Body of pancreas (tissue), 4 donors: Measurements from ENCODE around the gene BCAS2. TPM values are rescaled to one million over a fixed set of nuclear protein-coding genes. Genes with fewer than 3 reads are reported as not detected.

Source experiments
- ATAC-seq: fragments of 150-250 bp; one replicate; pipeline ENCODE4 v1.9.1; 2016
- DNase-seq, 4 donors: peaks; one replicate each; pipeline ENCODE4 v3.0.0-alpha.2; 2019
- H3K27ac ChIP-seq, 4 donors: fragments of 200-600 bp; sonication (generic); 1 replicate in 3 of 4; 2 replicates in 1 of 4; pipeline versions ENCODE4 v1.5.1 to v1.6.1; 2016 to 2019; ENCODE audit warnings: mild to moderate bottlenecking in 1 of 4, mixed read lengths in 1 of 4, moderate library complexity in 1 of 4
- H3K27me3 ChIP-seq, 2 donors: fragments of 200-600 bp; sonication (generic); one replicate each; pipeline ENCODE4 v1.6.0; 2016; ENCODE audit warnings: mild to moderate bottlenecking in 1 of 2
- H3K36me3 ChIP-seq, 2 donors: fragments of 200-600 bp; sonication (generic); replicated peaks in 1 of 2; 2 replicates each; pipeline ENCODE4 v1.5.1; 2016; ENCODE audit warnings: low read depth in 2 of 2; ENCODE audit not compliant: insufficient read depth in 1 of 2
- H3K4me1 ChIP-seq: fragments of 200-600 bp; sonication (generic); one replicate; pipeline ENCODE4 v1.6.0; 2016
- H3K4me3 ChIP-seq, 2 donors: fragments of 200-600 bp; sonication (generic); 1 replicate in 1 of 2; 2 replicates in 1 of 2; pipeline ENCODE4 v1.5.1; 2016 to 2019
- H3K9me3 ChIP-seq, 3 donors: fragments of 200-600 bp; sonication (generic); 1 replicate in 2 of 3; 2 replicates in 1 of 3; pipeline ENCODE4 v1.5.1; 2016
- CTCF ChIP-seq, 7 experiments: fragments of 450-650 bp in 4 of 7; fragments of 200-600 bp in 3 of 7; sonication (generic) in 3 of 7; IDR thresholded peaks; one replicate each; pipeline ENCODE4 v1.5.1; 2016 to 2019; ENCODE audit warnings: antibody characterized with exemption in 7 of 7
- POLR2A ChIP-seq, 3 donors: fragments of 450-650 bp; IDR thresholded peaks; one replicate each; pipeline ENCODE4 v1.6.1; 2016; ENCODE audit warnings: antibody characterized with exemption in 3 of 3, mild to moderate bottlenecking in 2 of 3
- WGBS, 2 donors: methylation state at CpG; one replicate each; pipeline ENCODE4 v1.1.5; 2017; 5-methylcytosine and 5-hydroxymethylcytosine counted together
- intact Hi-C: fragments of 100-400 bp; cut with DNase I; formaldehyde crosslinking; loops from one replicate; pipeline ENCODE4 v1.15.1; 2023
- total RNA-seq, 2 donors: library from RNA; depleted of rRNA; stranded (reverse); fragments of >200 nt; gene quantifications; one replicate each; pipeline ENCODE4 v1.1.0, GENCODE V29; 2016

Gene BCAS2
- total RNA-seq, 2 donors from 2014 or later, result 15.3 to 20.8 TPM

- Histone ChIP-seq H3K27ac (no peak overlapping the region), H3K4me3 (no peak overlapping the region), H3K9me3 (no peaks in the 10 kb centered on the region), H3K4me1 (no peaks in the 10 kb centered on the region), H3K27me3 (no peaks in the 10 kb centered on the region), H3K36me3 (no peaks in the 10 kb centered on the region)
- intact Hi-C loops, result no loop called here
- ATAC-seq (no peak), DNase-seq (no peak)
- TF ChIP-seq CTCF (IDR thresholded peaks at IDR 0.05) (no peak), POLR2A (IDR thresholded peaks at IDR 0.05) (no peak)
- 91 to 100% methylated on average over 1 of the region's 1 CpG for WGBS, 2 donors
Observed at GRCh38 chr1:114597949-114598348, 16.5 kb upstream of the BCAS2 start.

- TF ChIP-seq POLR2A (IDR thresholded peaks at IDR 0.05), result no peak
- TF ChIP-seq CTCF (IDR thresholded peaks at IDR 0.05), result no peak
- intact Hi-C loops, result no loop called here
- Histone ChIP-seq H3K4me3 (no peak overlapping the region), H3K4me1 (no peaks in the 10 kb centered on the region), H3K27me3 (no peaks in the 10 kb centered on the region), H3K27ac (no peak overlapping the region), H3K9me3 (no peaks in the 10 kb centered on the region), H3K36me3 (no peaks in the 10 kb centered on the region)
- ATAC-seq (no peak), DNase-seq (no peak)
Observed at GRCh38 chr1:114595602-114596001, 14.2 kb upstream of the BCAS2 start.

- H3K4me3 ChIP-seq, result no peak overlapping the region
- intact Hi-C loops, result no loop called here
- TF ChIP-seq POLR2A (IDR thresholded peaks at IDR 0.05), result no peak
- no peak for TF ChIP-seq CTCF (IDR thresholded peaks at IDR 0.05)
- no peak overlapping the region for H3K27ac ChIP-seq
- WGBS, 2 donors, result 85 to 88% methylated on average over 3 of the region's 3 CpGs
- no peaks in the 10 kb centered on the region for H3K4me1 ChIP-seq
- no peak for DNase-seq
- no peaks in the 10 kb centered on the region for H3K9me3 ChIP-seq
- H3K27me3 ChIP-seq, result no peaks in the 10 kb centered on the region
- no peaks in the 10 kb centered on the region for H3K36me3 ChIP-seq
- ATAC-seq, result no peak
Observed at GRCh38 chr1:114594046-114594445, 12.6 kb upstream of the BCAS2 start.

GRCh38 chr1:114589122-114589521, 7.7 kb upstream of the BCAS2 start:
- intact Hi-C loops, result no loop called here
- H3K4me3 ChIP-seq, result no peak overlapping the region
- H3K27me3 ChIP-seq, result no peaks in the 10 kb centered on the region
- H3K4me1 ChIP-seq, result peaks cover 11% of the 10 kb centered on the region
- no peaks in the 10 kb centered on the region for H3K9me3 ChIP-seq
- no peak overlapping the region for H3K27ac ChIP-seq
- no peaks in the 10 kb centered on the region for H3K36me3 ChIP-seq
- ATAC-seq (no peak), DNase-seq (no peak)
- WGBS, 2 donors, result 62 to 82% methylated on average over 3 of the region's 3 CpGs
- TF ChIP-seq POLR2A (IDR thresholded peaks at IDR 0.05), result no peak
- no peak for TF ChIP-seq CTCF (IDR thresholded peaks at IDR 0.05)

- H3K36me3 ChIP-seq, result no peaks in the 10 kb centered on the region
- H3K9me3 ChIP-seq, result no peaks in the 10 kb centered on the region
- H3K4me1 ChIP-seq, result peaks cover 11% of the 10 kb centered on the region
- no peaks in the 10 kb centered on the region for H3K27me3 ChIP-seq
- H3K4me3 ChIP-seq, result no peak overlapping the region
- H3K27ac ChIP-seq, result no peak overlapping the region
- DNase-seq, result no peak
- intact Hi-C loops, result no loop called here
- 28 to 34% methylated on average over 2 of the region's 2 CpGs for WGBS, 2 donors
- ATAC-seq, result no peak
- TF ChIP-seq CTCF (IDR thresholded peaks at IDR 0.05) (no peak), POLR2A (IDR thresholded peaks at IDR 0.05) (no peak)
Observed at GRCh38 chr1:114588196-114588689, 6.8 kb upstream of the BCAS2 start.
